Stimulated activated CD8-positive, alpha-beta memory T cell treated with anti-CD3 and anti-CD28 coated beads, Interleukin-12 subunit alpha, Interleukin-12 subunit beta, amount 100 ng/mL, for 1 hour (primary cell): ENCODE results near the gene KRTAP15-1.

ENCODE experiments used
- DNase-seq: peaks from one replicate; pipeline ENCODE4 v3.0.0-alpha.2; 2020; ENCODE audit warnings: low read depth

Gene KRTAP15-1

GRCh38 chr21:30439975-30440374 is at the start of gene KRTAP15-1:
TSS of gene KRTAP15-1 (plus strand) at chr21:30440275. CDS start at chr21:30440328, 53 bp downstream.
- no peak for DNase-seq

- DNase-seq: no peak
Measured at GRCh38 chr21:30391492-30392025, 48.5 kb upstream of the KRTAP15-1 start.

GRCh38 chr21:30395731-30396130 is 44.3 kb upstream of the KRTAP15-1 start, which contains the start of gene KRTAP13-1:
TSS of gene KRTAP13-1 (plus strand) at chr21:30396031. CDS start at chr21:30396087, 56 bp downstream.
- DNase-seq: no peak

GRCh38 chr21:30408782-30409494 is 31.1 kb upstream of the KRTAP15-1 start:
- DNase-seq: no peak

- no peak for DNase-seq
Measured at GRCh38 chr21:30415993-30416392, 24.1 kb upstream of the KRTAP15-1 start.

GRCh38 chr21:30425826-30426225 is 14.2 kb upstream of the KRTAP15-1 start, which contains the start of gene KRTAP13-3:
TSS of gene KRTAP13-3 (minus strand) at chr21:30425926. CDS start at chr21:30425912, 14 bp downstream.
- no peak for DNase-seq

GRCh38 chr21:30426731-30427130 is 13.3 kb upstream of the KRTAP15-1 start:
- no peak for DNase-seq

GRCh38 chr21:30430170-30430655 is 9.9 kb upstream of the KRTAP15-1 start, which contains the start of gene KRTAP13-4:
TSS of gene KRTAP13-4 (plus strand) at chr21:30430220. CDS start at chr21:30430276, 56 bp downstream.
- DNase-seq: no peak

- DNase-seq: no peak
Measured at GRCh38 chr21:30434033-30434631, 5.9 kb upstream of the KRTAP15-1 start.

- DNase-seq: no peak
Measured at GRCh38 chr21:30437010-30437565, 3.0 kb upstream of the KRTAP15-1 start.

- no peak for DNase-seq
Measured at GRCh38 chr21:30443226-30443625, 3.2 kb downstream of the KRTAP15-1 start.

GRCh38 chr21:30444204-30444603 is 4.1 kb downstream of the KRTAP15-1 start:
- DNase-seq: no peak

- DNase-seq: no peak
Measured at GRCh38 chr21:30447056-30447455, 7.0 kb downstream of the KRTAP15-1 start.

GRCh38 chr21:30448514-30448913 is 8.4 kb downstream of the KRTAP15-1 start:
- DNase-seq: no peak

GRCh38 chr21:30463713-30464112 is 23.6 kb downstream of the KRTAP15-1 start:
- no peak for DNase-seq

- DNase-seq: no peak
Measured at GRCh38 chr21:30468900-30469714, 29.0 kb downstream of the KRTAP15-1 start.

GRCh38 chr21:30478004-30478403 is 37.9 kb downstream of the KRTAP15-1 start:
- DNase-seq: no peak

- no peak for DNase-seq
Measured at GRCh38 chr21:30479259-30479658, 39.2 kb downstream of the KRTAP15-1 start.

GRCh38 chr21:30480145-30480544 is 40.1 kb downstream of the KRTAP15-1 start, which contains the start of gene KRTAP19-1:
TSS of gene KRTAP19-1 (minus strand) at chr21:30480367. CDS start at chr21:30480317, 50 bp downstream.
- no peak for DNase-seq

- DNase-seq: no peak
Measured at GRCh38 chr21:30482130-30482529, 42.1 kb downstream of the KRTAP15-1 start.

GRCh38 chr21:30486180-30486579 is 46.1 kb downstream of the KRTAP15-1 start:
- DNase-seq: no peak

- no peak for DNase-seq
Measured at GRCh38 chr21:30487336-30487735, 47.3 kb downstream of the KRTAP15-1 start, which contains the start of gene KRTAP19-2. TSS of gene KRTAP19-2 (minus strand) at chr21:30487436. CDS start at chr21:30487348, 88 bp downstream.
